Testis (tissue), 3 donors: ENCODE data around the gene PACSIN2. TPM values are rescaled to one million over a fixed set of nuclear protein-coding genes. Genes with fewer than 3 reads are reported as not detected.

Experiments used
- DNase-seq: peaks from one replicate; pipeline ENCODE4 v3.0.0-alpha.2; 2019
- H3K27ac ChIP-seq, 2 donors: fragments of 200-600 bp; sonication (generic); one replicate each; pipeline ENCODE4 v1.5.1; 2019
- H3K27me3 ChIP-seq: fragments of 200-600 bp; sonication (generic); one replicate; pipeline ENCODE4 v1.5.1; 2019
- H3K36me3 ChIP-seq: fragments of 200-600 bp; sonication (generic); one replicate; pipeline ENCODE4 v1.5.1; 2017; ENCODE audit warnings: low read depth; ENCODE audit errors: missing control alignments
- H3K4me1 ChIP-seq: fragments of 200-600 bp; sonication (generic); one replicate; pipeline ENCODE4 v1.5.1; 2019
- H3K4me3 ChIP-seq, 2 donors: fragments of 200-600 bp; sonication (generic); one replicate each; pipeline ENCODE4 v1.5.1; 2017 to 2019
- H3K9me3 ChIP-seq: fragments of 200-600 bp; sonication (generic); one replicate; pipeline ENCODE4 v1.5.1; 2017
- POLR2A ChIP-seq: fragments of 450-650 bp; IDR thresholded peaks from one replicate; pipeline ENCODE4 v1.6.1; 2017; ENCODE audit warnings: antibody characterized with exemption, mild to moderate bottlenecking, moderate library complexity
- WGBS, 2 donors: methylation state at CpG; one replicate each; pipeline ENCODE4 v1.1.5; 2018; 5-methylcytosine and 5-hydroxymethylcytosine counted together
- intact Hi-C: fragments of 100-400 bp; cut with DNase I; formaldehyde crosslinking; loops from one replicate; pipeline ENCODE4 v1.15.1; 2023; ENCODE audit warnings: low total_unique reads
- polyA plus RNA-seq: library from polyadenylated mRNA; stranded (reverse); fragments of 350-450 nt; fragmentation: Illumina TruSeq; extraction: RNeasy Lipid Tissue Mini Kit (QIAGEN cat#74804); gene quantifications from one replicate; pipeline ENCODE4 v1.2.3, GENCODE V29; 2014; ENCODE audit warnings: low read depth, low replicate concordance; ENCODE audit not compliant: insufficient read depth
- total RNA-seq, 2 donors: library from RNA; depleted of rRNA; stranded (reverse); fragments of >200 nt; gene quantifications; one replicate each; pipeline ENCODE4 v1.2.3, GENCODE V29; 2016
- TF ChIP-seq, protein P1 (sequence below), 3 experiments: fragments of 450-650 bp in 2 of 3; fragments of 200-600 bp in 1 of 3; sonication (generic) in 1 of 3; IDR thresholded peaks; one replicate each; pipeline ENCODE4 v1.5.1; 2016 to 2019; ENCODE audit warnings: antibody characterized with exemption in 3 of 3, mild to moderate bottlenecking in 2 of 3, moderate library complexity in 1 of 3

The PACSIN2 gene
- total and polyA plus RNA-seq, 3 donors from 2014 or later, result 43.5 to 45.6 (median 43.6) TPM

DNA sequence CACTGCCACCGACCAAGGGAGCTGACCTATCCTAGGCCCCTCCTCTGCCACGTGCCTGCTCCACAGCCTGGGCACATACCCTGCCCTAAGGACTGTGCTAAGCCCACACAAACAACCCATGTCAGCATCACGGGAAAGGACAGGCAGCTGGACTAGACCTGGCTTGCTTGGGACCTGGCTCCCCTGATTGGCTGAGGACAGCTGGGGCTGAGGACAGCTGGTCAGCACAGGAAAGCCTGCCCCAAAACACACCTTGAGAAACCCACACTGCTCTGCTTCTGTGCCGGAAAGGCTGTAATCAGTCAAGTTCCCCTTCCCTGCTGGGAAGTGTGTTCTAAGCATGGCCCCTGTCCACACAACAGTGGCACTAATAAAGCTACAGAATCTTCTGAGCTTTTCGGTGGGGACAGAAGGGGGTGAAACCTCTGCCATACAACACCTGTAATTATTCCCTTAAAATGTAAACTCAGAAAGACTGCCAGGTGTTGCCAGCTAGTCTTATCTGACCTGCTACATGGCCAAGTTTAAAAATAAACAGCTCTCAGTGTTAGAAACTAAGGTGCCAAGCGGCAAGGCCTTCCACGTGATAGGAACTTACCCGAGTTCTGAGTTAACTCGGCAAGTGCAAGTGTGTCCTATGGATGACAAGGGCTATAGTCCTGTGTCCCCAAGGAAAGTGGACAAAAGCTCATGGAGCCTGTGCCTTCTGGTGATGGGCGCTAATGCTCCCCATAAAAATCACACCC is 122.2 kb downstream of the PACSIN2 start:
- H3K27ac ChIP-seq, result no peak overlapping the region
- no peak for TF ChIP-seq POLR2A
- TF ChIP-seq, protein P1, sequence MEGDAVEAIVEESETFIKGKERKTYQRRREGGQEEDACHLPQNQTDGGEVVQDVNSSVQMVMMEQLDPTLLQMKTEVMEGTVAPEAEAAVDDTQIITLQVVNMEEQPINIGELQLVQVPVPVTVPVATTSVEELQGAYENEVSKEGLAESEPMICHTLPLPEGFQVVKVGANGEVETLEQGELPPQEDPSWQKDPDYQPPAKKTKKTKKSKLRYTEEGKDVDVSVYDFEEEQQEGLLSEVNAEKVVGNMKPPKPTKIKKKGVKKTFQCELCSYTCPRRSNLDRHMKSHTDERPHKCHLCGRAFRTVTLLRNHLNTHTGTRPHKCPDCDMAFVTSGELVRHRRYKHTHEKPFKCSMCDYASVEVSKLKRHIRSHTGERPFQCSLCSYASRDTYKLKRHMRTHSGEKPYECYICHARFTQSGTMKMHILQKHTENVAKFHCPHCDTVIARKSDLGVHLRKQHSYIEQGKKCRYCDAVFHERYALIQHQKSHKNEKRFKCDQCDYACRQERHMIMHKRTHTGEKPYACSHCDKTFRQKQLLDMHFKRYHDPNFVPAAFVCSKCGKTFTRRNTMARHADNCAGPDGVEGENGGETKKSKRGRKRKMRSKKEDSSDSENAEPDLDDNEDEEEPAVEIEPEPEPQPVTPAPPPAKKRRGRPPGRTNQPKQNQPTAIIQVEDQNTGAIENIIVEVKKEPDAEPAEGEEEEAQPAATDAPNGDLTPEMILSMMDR (IDR thresholded peaks at IDR 0.05), result no peak

DNA sequence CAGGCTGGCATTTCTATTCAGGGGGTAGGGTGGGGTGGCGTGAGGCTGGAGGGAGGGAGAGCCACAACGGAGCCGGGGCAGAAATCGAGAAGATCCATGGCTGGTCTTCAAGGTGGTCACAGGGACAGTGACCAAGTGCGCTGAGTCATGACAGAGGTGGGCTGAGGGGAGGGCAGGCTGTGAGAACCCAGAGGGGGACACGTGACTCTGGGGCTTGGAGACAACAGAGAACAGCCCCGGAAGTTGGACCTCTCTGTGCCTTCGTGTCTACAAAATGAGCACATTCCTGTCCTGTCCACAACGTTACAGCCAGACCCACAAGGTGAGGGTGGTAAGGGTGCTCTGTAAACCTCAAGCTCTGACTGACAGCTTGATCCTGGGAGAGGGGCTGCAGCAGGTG is 122.8 kb downstream of the PACSIN2 start:
- Histone ChIP-seq H3K27ac (no peak overlapping the region), H3K27me3 (no peaks in the 10 kb centered on the region), H3K4me1 (no peaks in the 10 kb centered on the region), H3K4me3 (no peak overlapping the region), H3K9me3 (no peaks in the 10 kb centered on the region), H3K36me3 (no peaks in the 10 kb centered on the region)
- WGBS, 2 donors, result 88 to 95% methylated on average over 8 to 9 of the region's 9 CpGs
- TF ChIP-seq, protein P1 (IDR thresholded peaks at IDR 0.05), result no peak
- no peak for TF ChIP-seq POLR2A
- no peak for DNase-seq
- intact Hi-C loops, result no loop called here

More for the DNA sequence above, 122.2 kb downstream of the PACSIN2 start:
- intact Hi-C loops, result no loop called here
- WGBS, 2 donors, result 88 to 91% methylated on average over 7 to 10 of the region's 10 CpGs
- no peak for DNase-seq
- no peaks in the 10 kb centered on the region for H3K36me3 ChIP-seq
- H3K9me3 ChIP-seq, result no peaks in the 10 kb centered on the region
- no peak overlapping the region for H3K4me3 ChIP-seq
- no peaks in the 10 kb centered on the region for H3K4me1 ChIP-seq
- no peaks in the 10 kb centered on the region for H3K27me3 ChIP-seq

DNA sequence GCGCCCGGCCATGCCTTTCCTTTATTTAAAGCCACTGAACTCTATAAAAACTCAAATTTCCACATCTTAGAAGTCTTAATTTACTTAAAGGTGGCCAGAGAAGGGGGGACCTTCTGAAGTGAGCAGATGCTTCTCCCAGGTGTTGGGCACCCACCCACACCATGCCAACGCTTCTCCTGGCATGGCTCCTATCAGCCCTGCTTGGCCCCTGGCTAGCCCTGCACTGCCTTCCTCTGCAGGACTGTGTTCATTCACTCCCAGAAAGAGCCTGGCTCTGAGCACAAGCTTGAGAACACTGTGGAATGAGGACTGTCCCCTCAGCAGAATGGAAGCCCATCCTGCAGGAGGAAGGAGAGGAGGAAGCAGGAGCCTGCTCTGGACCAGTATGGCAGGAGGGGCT is 123.3 kb downstream of the PACSIN2 start:
- H3K4me1 ChIP-seq, result no peaks in the 10 kb centered on the region
- TF ChIP-seq, protein P1 (IDR thresholded peaks at IDR 0.05), result no peak
- no peak for TF ChIP-seq POLR2A
- H3K27me3 ChIP-seq, result no peaks in the 10 kb centered on the region
- no peaks in the 10 kb centered on the region for H3K36me3 ChIP-seq
- WGBS, 2 donors, result 93 to 100% methylated on average over 3 of the region's 3 CpGs
- DNase-seq, result no peak
- H3K27ac ChIP-seq, result no peak overlapping the region
- intact Hi-C loops, result no loop called here
- H3K9me3 ChIP-seq, result no peaks in the 10 kb centered on the region
- no peak overlapping the region for H3K4me3 ChIP-seq

DNA sequence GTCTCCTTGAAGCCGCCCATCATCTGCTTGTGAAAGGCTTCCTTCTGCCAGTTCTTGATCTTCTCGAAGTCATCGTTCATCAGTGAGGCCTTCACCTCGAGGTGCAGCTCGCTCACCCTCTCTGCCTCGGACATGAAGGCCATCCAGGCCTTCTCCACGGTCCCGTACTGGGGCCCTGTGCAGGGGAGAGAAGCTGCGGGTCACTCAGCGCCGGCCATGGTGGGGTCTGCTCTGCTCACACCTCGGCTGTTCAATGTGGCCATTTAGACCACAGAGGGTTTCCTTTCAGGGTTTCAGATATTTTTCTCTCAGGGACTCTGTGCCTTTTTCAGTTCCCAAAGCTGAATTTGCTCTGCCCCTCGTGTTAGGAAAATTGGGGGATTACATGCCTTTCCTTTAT is 123.9 kb downstream of the PACSIN2 start:
- WGBS, 2 donors, result 93 to 94% methylated on average over 13 of the region's 13 CpGs
- no peaks in the 10 kb centered on the region for H3K4me1 ChIP-seq
- DNase-seq, result no peak
- H3K36me3 ChIP-seq, result no peaks in the 10 kb centered on the region
- TF ChIP-seq POLR2A, result no peak
- intact Hi-C loops, result no loop called here
- no peaks in the 10 kb centered on the region for H3K9me3 ChIP-seq
- no peaks in the 10 kb centered on the region for H3K27me3 ChIP-seq
- H3K27ac ChIP-seq, result no peak overlapping the region
- H3K4me3 ChIP-seq, result no peak overlapping the region

DNA sequence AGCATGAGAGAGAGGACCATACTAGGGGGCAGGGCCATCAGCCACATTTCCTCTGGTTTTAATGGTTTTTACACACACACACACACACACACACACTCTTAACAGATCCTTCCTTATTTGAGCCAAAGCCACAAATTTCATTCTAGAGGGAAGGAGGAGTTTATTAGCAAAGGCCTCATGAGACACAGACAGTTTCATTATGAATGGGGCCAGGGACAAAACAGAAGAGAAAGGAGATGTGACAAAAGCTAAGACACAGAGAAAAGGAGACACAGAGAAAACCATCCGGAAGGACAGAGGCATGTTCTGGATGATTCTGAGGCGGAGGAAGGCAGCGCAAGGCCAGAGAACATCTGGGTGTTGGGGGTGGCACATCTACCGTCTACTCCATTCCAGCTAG is 125.6 kb downstream of the PACSIN2 start:
- intact Hi-C loops, result no loop called here
- no peak for TF ChIP-seq POLR2A
- TF ChIP-seq, protein P1 (IDR thresholded peaks at IDR 0.05), result no peak
- Histone ChIP-seq H3K36me3 (no peaks in the 10 kb centered on the region), H3K9me3 (no peaks in the 10 kb centered on the region), H3K4me1 (no peaks in the 10 kb centered on the region), H3K27ac (no peak overlapping the region), H3K4me3 (no peak overlapping the region), H3K27me3 (no peaks in the 10 kb centered on the region)
- 81 to 85% methylated on average over 4 of the region's 4 CpGs for WGBS, 2 donors
- no peak for DNase-seq
